NCI-H146 treated with DMSO at 0.1 percent for 48 hours (cell line): Measurements from ENCODE around the gene VWF.

ENCODE experiments used
- DNase-seq: peaks from one replicate; lab custom pipeline; 2025; ENCODE audit not compliant: unreplicated experiment; lab: John Stamatoyannopoulos, UW

Gene VWF

DNA sequence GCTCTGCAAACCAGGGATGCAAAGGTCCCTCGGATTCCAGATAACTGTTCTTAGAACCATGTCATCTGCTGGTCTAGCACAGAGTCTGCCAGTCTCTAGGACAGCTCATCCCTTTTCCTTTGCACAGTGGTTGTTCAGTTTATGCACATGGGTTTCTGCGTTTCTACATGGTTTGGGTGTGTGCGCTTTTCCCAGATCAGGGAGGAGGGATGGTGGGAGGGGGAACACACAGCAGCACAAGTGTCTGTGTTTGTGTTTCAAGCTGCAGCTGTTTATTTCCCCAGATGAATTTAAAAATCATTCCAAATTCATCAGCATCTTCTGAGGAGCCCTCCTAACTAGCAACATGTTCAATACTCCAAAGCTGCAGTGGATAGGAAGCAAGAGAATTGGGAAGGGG lies 224.8 kb downstream of the VWF start:
- no peak for DNase-seq

DNA sequence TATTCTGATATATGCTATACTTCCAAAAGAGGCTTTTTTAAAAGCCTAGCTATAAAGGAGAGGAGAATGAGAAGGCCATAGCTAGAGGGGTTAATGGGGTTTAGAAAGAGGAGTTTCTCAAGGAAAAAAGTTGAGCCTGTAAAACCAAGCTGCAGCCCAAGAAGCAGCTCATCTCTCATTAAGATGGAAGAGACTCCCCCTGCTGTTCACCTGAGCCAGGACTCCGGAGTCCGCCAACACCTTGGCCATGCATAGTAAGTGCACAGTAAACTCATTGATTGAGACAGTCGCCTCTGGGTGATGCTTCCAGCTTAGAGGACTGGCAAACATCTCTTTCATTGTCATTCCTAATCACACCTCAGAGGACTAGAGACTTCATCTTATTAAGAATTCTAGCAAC lies 225.6 kb downstream of the VWF start:
- no peak for DNase-seq
